ENCODE results near the gene CDK17. TPM values are rescaled to one million over a fixed set of nuclear protein-coding genes. Genes with fewer than 3 reads are reported as not detected.
A peak's percentile ranks its signal among the peaks of the same experiment; 100 is the strongest.

The CDK17 gene
- total RNA-seq, 4 donors from 2014 or later: 93.5 to 105 (median 102) TPM

GRCh38 chr12:96246926-96247505 is 153.2 kb downstream of the CDK17 start:
- TF ChIP-seq CTCF (IDR thresholded peaks at IDR 0.05): no peak
- no peak for TF ChIP-seq POLR2A (IDR thresholded peaks at IDR 0.05)
- no peak overlapping the region for H3K4me3 ChIP-seq
- H3K9me3 ChIP-seq: no peaks in the 10 kb centered on the region
- peak in 1 of 2 donors; percentile 23 for DNase-seq
- H3K27me3 ChIP-seq: no peaks in the 10 kb centered on the region
- H3K27ac ChIP-seq: no peak overlapping the region
- peaks cover 0 to 12% of the 10 kb centered on the region in 2 donors for H3K4me1 ChIP-seq
- H3K36me3 ChIP-seq: no peaks in the 10 kb centered on the region
- intact Hi-C loops (cut with DNase I; ENCODE audit: low total_unique reads): no loop called here

GRCh38 chr12:96244826-96245225 is 155.4 kb downstream of the CDK17 start:
- H3K4me3 ChIP-seq: no peak overlapping the region
- peak overlapping the region; percentile 88 to 96 for H3K27ac ChIP-seq
- H3K4me1 ChIP-seq: peaks cover 5 to 7% of the 10 kb centered on the region in 2 donors
- intact Hi-C loops (cut with DNase I; ENCODE audit: low total_unique reads): no loop called here
- no peaks in the 10 kb centered on the region for H3K9me3 ChIP-seq
- H3K36me3 ChIP-seq: no peaks in the 10 kb centered on the region
- TF ChIP-seq POLR2A (IDR thresholded peaks at IDR 0.05) (no peak), CTCF (IDR thresholded peaks at IDR 0.05) (no peak)
- no peaks in the 10 kb centered on the region for H3K27me3 ChIP-seq
- DNase-seq: peak in 1 of 2 donors; percentile 33

GRCh38 chr12:96242597-96242996 is 157.6 kb downstream of the CDK17 start:
- Histone ChIP-seq H3K27me3 (no peaks in the 10 kb centered on the region), H3K4me1 (peaks cover 8 to 22% of the 10 kb centered on the region in 2 donors), H3K9me3 (no peaks in the 10 kb centered on the region), H3K36me3 (no peaks in the 10 kb centered on the region), H3K4me3 (no peak overlapping the region), H3K27ac (peak overlapping the region; percentile 88 to 96)
- TF ChIP-seq POLR2A (IDR thresholded peaks at IDR 0.05) (no peak), CTCF (IDR thresholded peaks at IDR 0.05) (no peak)
- peak in 1 of 2 donors; percentile 55 for DNase-seq
- intact Hi-C loops (cut with DNase I; ENCODE audit: low total_unique reads): no loop called here

- DNase-seq: peak; percentile 65 to 75
- Histone ChIP-seq H3K9me3 (no peaks in the 10 kb centered on the region), H3K4me3 (no peak overlapping the region), H3K27ac (peak overlapping the region; percentile 88 to 96), H3K27me3 (no peaks in the 10 kb centered on the region), H3K4me1 (peaks cover 16 to 29% of the 10 kb centered on the region in 2 donors), H3K36me3 (no peaks in the 10 kb centered on the region)
- peak in 1 of 2 donors; percentile 35 for TF ChIP-seq POLR2A (IDR thresholded peaks at IDR 0.05)
- TF ChIP-seq CTCF (IDR thresholded peaks at IDR 0.05): no peak
- intact Hi-C loops (cut with DNase I; ENCODE audit: low total_unique reads): no loop called here
Measured at GRCh38 chr12:96241846-96242256, 158.4 kb downstream of the CDK17 start.

- intact Hi-C loops (cut with DNase I; ENCODE audit: low total_unique reads): no loop called here
- Histone ChIP-seq H3K27me3 (no peaks in the 10 kb centered on the region), H3K27ac (peak overlapping the region; percentile 88 to 96), H3K36me3 (no peaks in the 10 kb centered on the region), H3K4me1 (peaks cover 20 to 29% of the 10 kb centered on the region in 2 donors), H3K9me3 (no peaks in the 10 kb centered on the region), H3K4me3 (no peak overlapping the region)
- TF ChIP-seq POLR2A (IDR thresholded peaks at IDR 0.05) (no peak), CTCF (IDR thresholded peaks at IDR 0.05) (no peak)
- no peak for DNase-seq
Measured at GRCh38 chr12:96241431-96241830, 158.8 kb downstream of the CDK17 start.

All from uterus (tissue), 4 donors.